Measurements from ENCODE around the gene VPS16. TPM values are rescaled to one million over a fixed set of nuclear protein-coding genes. Genes with fewer than 3 reads are reported as not detected.

VPS16 gene
- polyA plus RNA-seq, 1 donor from 2014 or later = 117 TPM

DNA sequence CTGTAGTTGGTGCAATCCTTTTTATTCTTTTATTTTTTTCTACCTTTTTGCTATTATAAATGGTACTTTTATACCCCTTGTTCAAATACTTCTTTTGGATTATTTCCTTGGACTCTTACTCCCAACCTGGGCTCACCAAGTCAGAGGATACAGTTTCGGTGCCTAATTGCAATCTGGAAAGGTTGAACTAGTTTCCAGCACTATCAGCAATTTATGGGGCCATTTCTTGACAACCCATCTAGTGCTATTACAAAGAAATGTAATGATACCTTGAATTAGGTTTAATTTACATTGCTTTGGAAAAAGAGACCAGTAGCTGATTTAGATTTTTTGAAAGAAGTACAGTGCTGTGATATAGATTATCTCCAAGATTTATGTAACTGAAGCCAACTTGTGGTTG lies 38.0 kb downstream of the VPS16 start:
- no peak overlapping the region for H3K27ac ChIP-seq (ENCODE audit: low read length)
- H3K9me2 ChIP-seq (ENCODE audit: insufficient read depth, low read length) = no peaks in the 10 kb centered on the region
- H3K36me3 ChIP-seq (ENCODE audit: insufficient read depth, low read length) = no peaks in the 10 kb centered on the region
- H3F3A ChIP-seq (ENCODE audit: insufficient read depth, low read length, poor library complexity, severe bottlenecking) = no peaks in the 10 kb centered on the region
- H4K20me1 ChIP-seq (ENCODE audit: insufficient read depth) = no peaks in the 10 kb centered on the region
- peaks cover 79% of the 10 kb centered on the region for H3K79me2 ChIP-seq (replicated peaks; ENCODE audit: insufficient read depth, low read length)
- no peak overlapping the region for H3K4me2 ChIP-seq (ENCODE audit: low read length)
- no peak overlapping the region for H2AFZ ChIP-seq (ENCODE audit: low read depth, low read length)
- TF ChIP-seq EZH2 (IDR thresholded peaks at IDR 0.05; ENCODE audit: borderline replicate concordance, insufficient read depth, low read length, poor library complexity, severe bottlenecking) = no peak
- no peak for TF ChIP-seq POLR2AphosphoS5 (IDR thresholded peaks at IDR 0.05)
- no peak for TF ChIP-seq MXI1 (conservative IDR thresholded peaks at IDR 0.05; ENCODE audit: poor library complexity, severe bottlenecking)
- no peak for TF ChIP-seq RAD21 (conservative IDR thresholded peaks at IDR 0.05)
- TF ChIP-seq TAF1 (IDR thresholded peaks at IDR 0.05; ENCODE audit: low read depth) = no peak
- no peak for TF ChIP-seq EP300 (conservative IDR thresholded peaks at IDR 0.05; ENCODE audit: poor library complexity, severe bottlenecking)
- TF ChIP-seq CTCF (IDR thresholded peaks at IDR 0.05; ENCODE audit: poor library complexity, severe bottlenecking) = no peak
- no peak for TF ChIP-seq REST (IDR thresholded peaks at IDR 0.05; ENCODE audit: borderline replicate concordance)
- TF ChIP-seq SMC3 (conservative IDR thresholded peaks at IDR 0.05; ENCODE audit: poor library complexity) = no peak
- H3K9ac ChIP-seq (ENCODE audit: low read length) = no peak overlapping the region
- no peaks in the 10 kb centered on the region for H3K9me3 ChIP-seq (ENCODE audit: low read length)
- H3K27me3 ChIP-seq (ENCODE audit: insufficient read depth, low read depth, low read length) = no peaks in the 10 kb centered on the region
- no peak overlapping the region for H3K4me3 ChIP-seq (ENCODE audit: low read length)

DNA sequence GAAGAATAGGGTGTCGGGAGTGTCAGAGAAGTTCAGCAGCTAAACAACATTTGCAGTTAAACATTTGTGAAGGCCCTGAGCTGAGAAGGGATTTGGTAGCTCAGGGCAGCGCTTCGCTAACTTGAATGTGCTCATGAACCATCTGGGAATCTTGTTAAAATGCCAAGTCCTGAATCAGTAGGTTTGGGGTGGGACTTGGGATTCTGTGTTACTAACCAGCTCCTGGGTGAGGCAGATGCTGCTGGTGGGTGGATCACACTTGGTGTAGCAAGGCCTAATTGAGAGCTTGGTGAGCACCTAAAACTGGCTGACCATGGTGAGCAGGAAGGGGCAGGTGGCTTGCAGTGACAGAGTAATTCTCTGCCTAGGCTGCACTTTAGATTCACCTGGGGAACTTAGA lies 38.6 kb downstream of the VPS16 start:
- no peaks in the 10 kb centered on the region for H3K9me2 ChIP-seq (ENCODE audit: insufficient read depth, low read length)
- TF ChIP-seq SMC3 (conservative IDR thresholded peaks at IDR 0.05; ENCODE audit: poor library complexity) (no peak), EP300 (conservative IDR thresholded peaks at IDR 0.05; ENCODE audit: poor library complexity, severe bottlenecking) (no peak), TAF1 (IDR thresholded peaks at IDR 0.05; ENCODE audit: low read depth) (no peak), MXI1 (conservative IDR thresholded peaks at IDR 0.05; ENCODE audit: poor library complexity, severe bottlenecking) (no peak), CTCF (IDR thresholded peaks at IDR 0.05; ENCODE audit: poor library complexity, severe bottlenecking) (no peak), EZH2 (IDR thresholded peaks at IDR 0.05; ENCODE audit: borderline replicate concordance, insufficient read depth, low read length, poor library complexity, severe bottlenecking) (no peak), RAD21 (conservative IDR thresholded peaks at IDR 0.05) (no peak), POLR2AphosphoS5 (IDR thresholded peaks at IDR 0.05) (no peak)
- peaks cover 79% of the 10 kb centered on the region for H3K79me2 ChIP-seq (replicated peaks; ENCODE audit: insufficient read depth, low read length)
- no peak overlapping the region for H3K27ac ChIP-seq (ENCODE audit: low read length)
- no peaks in the 10 kb centered on the region for H4K20me1 ChIP-seq (ENCODE audit: insufficient read depth)
- H3F3A ChIP-seq (ENCODE audit: insufficient read depth, low read length, poor library complexity, severe bottlenecking) = no peaks in the 10 kb centered on the region
- no peaks in the 10 kb centered on the region for H3K36me3 ChIP-seq (ENCODE audit: insufficient read depth, low read length)
- H2AFZ ChIP-seq (ENCODE audit: low read depth, low read length) = no peak overlapping the region
- no peak overlapping the region for H3K9ac ChIP-seq (ENCODE audit: low read length)
- H3K4me3 ChIP-seq (ENCODE audit: low read length) = no peak overlapping the region
- no peaks in the 10 kb centered on the region for H3K27me3 ChIP-seq (ENCODE audit: insufficient read depth, low read depth, low read length)
- H3K9me3 ChIP-seq (ENCODE audit: low read length) = no peaks in the 10 kb centered on the region
- H3K4me2 ChIP-seq (ENCODE audit: low read length) = no peak overlapping the region

Measured in neural cell (in vitro differentiated cells).